ENCODE data around the gene TM4SF1.

DNA sequence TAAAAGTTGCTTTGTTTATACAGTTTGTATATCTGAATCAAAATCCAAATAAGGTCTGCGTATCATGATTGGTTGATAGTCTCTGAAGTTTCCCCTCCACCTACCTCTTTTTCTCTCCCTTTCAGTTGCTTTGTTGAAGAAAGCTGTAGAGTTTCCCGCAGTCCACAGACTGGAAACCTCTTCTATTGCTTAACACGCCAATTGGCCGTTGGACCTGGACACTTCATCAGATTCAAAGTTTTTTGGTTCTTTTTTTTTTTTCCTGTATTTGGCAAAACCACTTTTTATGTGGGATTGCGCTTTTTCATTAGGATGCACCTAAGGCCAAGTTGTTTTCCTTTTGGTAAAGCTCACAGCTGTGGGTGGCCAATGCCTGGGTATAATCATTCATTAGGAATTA is 14.5 kb upstream of the TM4SF1 start:
- TF ChIP-seq, protein P1, sequence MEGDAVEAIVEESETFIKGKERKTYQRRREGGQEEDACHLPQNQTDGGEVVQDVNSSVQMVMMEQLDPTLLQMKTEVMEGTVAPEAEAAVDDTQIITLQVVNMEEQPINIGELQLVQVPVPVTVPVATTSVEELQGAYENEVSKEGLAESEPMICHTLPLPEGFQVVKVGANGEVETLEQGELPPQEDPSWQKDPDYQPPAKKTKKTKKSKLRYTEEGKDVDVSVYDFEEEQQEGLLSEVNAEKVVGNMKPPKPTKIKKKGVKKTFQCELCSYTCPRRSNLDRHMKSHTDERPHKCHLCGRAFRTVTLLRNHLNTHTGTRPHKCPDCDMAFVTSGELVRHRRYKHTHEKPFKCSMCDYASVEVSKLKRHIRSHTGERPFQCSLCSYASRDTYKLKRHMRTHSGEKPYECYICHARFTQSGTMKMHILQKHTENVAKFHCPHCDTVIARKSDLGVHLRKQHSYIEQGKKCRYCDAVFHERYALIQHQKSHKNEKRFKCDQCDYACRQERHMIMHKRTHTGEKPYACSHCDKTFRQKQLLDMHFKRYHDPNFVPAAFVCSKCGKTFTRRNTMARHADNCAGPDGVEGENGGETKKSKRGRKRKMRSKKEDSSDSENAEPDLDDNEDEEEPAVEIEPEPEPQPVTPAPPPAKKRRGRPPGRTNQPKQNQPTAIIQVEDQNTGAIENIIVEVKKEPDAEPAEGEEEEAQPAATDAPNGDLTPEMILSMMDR (optimal IDR thresholded peaks at IDR 0.05 in 1 of 3, IDR thresholded peaks at IDR 0.05 in 1 of 3, conservative IDR thresholded peaks at IDR 0.05 in 1 of 3; ENCODE audit: extremely low read depth in 1 of 3, insufficient read depth in 2 of 3, low read length in 3 of 3), result no peak
- no peak for TF ChIP-seq EZH2 (IDR thresholded peaks at IDR 0.05; ENCODE audit: low read length)

Measured in keratinocyte (primary cell).